SU-DHL-6 (cell line): ENCODE data around the gene SPRTN.

Experiments used
- EZH2phosphoT487 ChIP-seq: fragments of 200-600 bp; sonication (generic), shearing (Covaris generic); conservative IDR thresholded peaks from 2 replicates; pipeline ENCODE4 v1.6.1; 2018; ENCODE audit warnings: mild to moderate bottlenecking, antibody characterized with exemption, low read length, moderate library complexity, mixed read lengths
- TF ChIP-seq, protein P1 (sequence below): fragments of 200-600 bp; sonication (generic); IDR thresholded peaks from one replicate; pipeline ENCODE4 v1.5.1; 2017; ENCODE audit warnings: antibody characterized with exemption, mild to moderate bottlenecking, low read length, moderate library complexity; ENCODE audit not compliant: insufficient read depth, poor library complexity, severe bottlenecking

GRCh38 chr1:231312432-231312788 is 25.7 kb upstream of the SPRTN start:
- TF ChIP-seq, protein P1, sequence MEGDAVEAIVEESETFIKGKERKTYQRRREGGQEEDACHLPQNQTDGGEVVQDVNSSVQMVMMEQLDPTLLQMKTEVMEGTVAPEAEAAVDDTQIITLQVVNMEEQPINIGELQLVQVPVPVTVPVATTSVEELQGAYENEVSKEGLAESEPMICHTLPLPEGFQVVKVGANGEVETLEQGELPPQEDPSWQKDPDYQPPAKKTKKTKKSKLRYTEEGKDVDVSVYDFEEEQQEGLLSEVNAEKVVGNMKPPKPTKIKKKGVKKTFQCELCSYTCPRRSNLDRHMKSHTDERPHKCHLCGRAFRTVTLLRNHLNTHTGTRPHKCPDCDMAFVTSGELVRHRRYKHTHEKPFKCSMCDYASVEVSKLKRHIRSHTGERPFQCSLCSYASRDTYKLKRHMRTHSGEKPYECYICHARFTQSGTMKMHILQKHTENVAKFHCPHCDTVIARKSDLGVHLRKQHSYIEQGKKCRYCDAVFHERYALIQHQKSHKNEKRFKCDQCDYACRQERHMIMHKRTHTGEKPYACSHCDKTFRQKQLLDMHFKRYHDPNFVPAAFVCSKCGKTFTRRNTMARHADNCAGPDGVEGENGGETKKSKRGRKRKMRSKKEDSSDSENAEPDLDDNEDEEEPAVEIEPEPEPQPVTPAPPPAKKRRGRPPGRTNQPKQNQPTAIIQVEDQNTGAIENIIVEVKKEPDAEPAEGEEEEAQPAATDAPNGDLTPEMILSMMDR: no peak
- TF ChIP-seq EZH2phosphoT487: no peak
